Caco-2 (cell line): ENCODE results near the gene FABP2. TPM values are rescaled to one million over a fixed set of nuclear protein-coding genes. Genes with fewer than 3 reads are reported as not detected.

Source experiments
- BruUV-seq: library from RNA; stranded (reverse); fragments of 400-500 nt; replicated peaks from 2 replicates; lab custom pipeline; 2021; lab: Mats Ljungman, UMichigan
- CTCF ChIA-PET: fragments of 300-600 bp; sonication (Branson Sonifier 250); formaldehyde crosslinking; loops from one replicate; lab custom pipeline; 2022; ENCODE audit warnings: antibody characterized with exemption; lab: Charles Lee
- POLR2A ChIA-PET: fragments of 300-600 bp; sonication (Branson Sonifier 250); formaldehyde crosslinking; loops from one replicate; lab custom pipeline; 2022; ENCODE audit warnings: antibody characterized with exemption; lab: Charles Lee
- DNase-seq, 2 experiments: peaks; one replicate each; pipeline versions ENCODE4 v3.0.0 to v3.0.0-alpha.2; 2020 to 2022
- H3K27me3 ChIP-seq: replicated peaks from 2 replicates; pipeline ENCODE4 v1.6.0; 2011; ENCODE audit warnings: low read length; ENCODE audit not compliant: control insufficient read depth, insufficient read depth
- H3K36me3 ChIP-seq: 2 replicates; pipeline ENCODE4 v1.5.1; 2011; ENCODE audit warnings: low read length; ENCODE audit not compliant: control insufficient read depth, insufficient read depth
- H3K4me1 ChIP-seq: fragments of 250-450 bp; sonication (Bioruptor Pico); 2 replicates; pipeline ENCODE4 v1.5.1; 2020; ENCODE audit warnings: mild to moderate bottlenecking
- H3K4me3 ChIP-seq: 2 replicates; pipeline ENCODE4 v1.5.1; 2011; ENCODE audit warnings: low read depth, mild to moderate bottlenecking, control low read depth, low read length
- H3K9me3 ChIP-seq: fragments of 250-450 bp; sonication (Bioruptor Pico); 2 replicates; pipeline ENCODE4 v1.5.1; 2020; ENCODE audit warnings: mild to moderate bottlenecking, moderate library complexity
- H3K27ac Mint-ChIP-seq: one replicate; pipeline ENCODE4 v1.8.0; 2022; ENCODE audit warnings: mixed read lengths; ENCODE audit not compliant: unreplicated experiment
- H3K27me3 Mint-ChIP-seq: one replicate; pipeline ENCODE4 v1.8.0; 2022; ENCODE audit warnings: mixed read lengths; ENCODE audit not compliant: insufficient read depth, unreplicated experiment
- H3K36me3 Mint-ChIP-seq: one replicate; pipeline ENCODE4 v1.8.0; 2022; ENCODE audit warnings: mild to moderate bottlenecking, mixed read lengths; ENCODE audit not compliant: insufficient read depth, unreplicated experiment
- H3K4me1 Mint-ChIP-seq: one replicate; pipeline ENCODE4 v1.8.0; 2022; ENCODE audit warnings: low read depth, mixed read lengths; ENCODE audit not compliant: unreplicated experiment
- H3K4me3 Mint-ChIP-seq: one replicate; pipeline ENCODE4 v1.8.0; 2022; ENCODE audit warnings: mild to moderate bottlenecking, moderate library complexity, mixed read lengths; ENCODE audit not compliant: unreplicated experiment
- H3K9me3 Mint-ChIP-seq: one replicate; pipeline ENCODE4 v1.8.0; 2022; ENCODE audit warnings: mixed read lengths; ENCODE audit not compliant: unreplicated experiment
- intact Hi-C: fragments of 100-400 bp; cut with micrococcal nuclease; formaldehyde crosslinking; loops from one replicate; pipeline ENCODE4 v1.10.0; 2022; ENCODE audit not compliant: unreplicated experiment
- total RNA-seq: library from RNA; stranded (reverse); gene quantifications from 2 replicates; pipeline ENCODE4 v1.2.3, GENCODE V29; 2022
- TF ChIP-seq, protein P1 (sequence below), 2 experiments: fragments of 200-600 bp in 1 of 2; IDR thresholded peaks; 1 replicate in 1 of 2; 2 replicates in 1 of 2; pipeline versions ENCODE4 v1.5.1 to v1.8.0; 2011 to 2022; ENCODE audit warnings: antibody characterized with exemption in 1 of 2, control low read depth in 1 of 2, inconsistent platforms in 1 of 2, low read depth in 1 of 2, low read length in 1 of 2, mild to moderate bottlenecking in 1 of 2, moderate library complexity in 1 of 2; ENCODE audit not compliant: insufficient read depth in 1 of 2, severe bottlenecking in 1 of 2, unreplicated experiment in 1 of 2

The FABP2 gene
- total RNA-seq, 1 experiment from 2014 or later = not detected

DNA sequence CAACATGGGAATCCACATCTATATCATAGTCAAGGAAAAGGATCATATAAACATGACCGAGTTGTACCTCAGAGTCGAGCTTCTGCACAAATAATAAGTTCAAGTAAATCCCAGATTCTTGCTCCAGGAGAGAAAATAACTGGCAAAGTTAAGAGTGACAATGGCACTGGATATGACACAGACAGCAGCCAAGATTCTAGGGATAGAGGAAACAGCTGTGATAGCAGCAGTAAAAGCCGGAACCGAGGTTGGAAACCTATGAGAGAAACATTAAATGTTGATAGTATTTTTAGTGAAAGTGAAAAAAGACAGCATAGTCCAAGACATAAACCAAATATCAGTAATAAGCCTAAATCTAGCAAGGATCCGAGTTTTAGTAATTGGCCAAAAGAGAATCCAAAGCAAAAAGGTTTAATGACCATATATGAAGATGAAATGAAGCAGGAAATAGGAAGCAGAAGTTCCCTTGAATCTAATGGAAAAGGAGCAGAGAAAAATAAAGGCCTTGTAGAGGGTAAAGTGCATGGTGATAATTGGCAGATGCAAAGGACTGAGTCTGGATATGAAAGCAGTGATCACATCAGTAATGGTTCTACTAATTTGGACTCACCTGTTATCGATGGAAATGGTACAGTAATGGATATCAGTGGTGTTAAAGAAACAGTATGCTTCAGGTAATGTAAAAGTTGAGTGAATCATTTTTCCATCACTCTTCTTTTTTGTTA, 50.4 kb downstream of the FABP2 start:
- Mint-ChIP-seq H3K27me3 (no peaks in the 10 kb centered on the region), H3K4me1 (no peaks in the 10 kb centered on the region), H3K27ac (no peak overlapping the region), H3K36me3 (peaks cover 64% of the 10 kb centered on the region), H3K9me3 (no peaks in the 10 kb centered on the region), H3K4me3 (no peak overlapping the region)
- ChIA-PET CTCF (no interaction called here), POLR2A (interaction anchor here (0.6 kb wide), 1 partner anchor 29 kb away, joined by 3 read pairs; no protein-coding TSS in a partner anchor)
- Histone ChIP-seq H3K9me3 (no peaks in the 10 kb centered on the region), H3K4me3 (no peak overlapping the region), H3K36me3 (no peaks in the 10 kb centered on the region), H3K27me3 (no peaks in the 10 kb centered on the region), H3K4me1 (no peaks in the 10 kb centered on the region)
- no peak for DNase-seq
- intact Hi-C loops = no loop called here
- TF ChIP-seq, protein P1, sequence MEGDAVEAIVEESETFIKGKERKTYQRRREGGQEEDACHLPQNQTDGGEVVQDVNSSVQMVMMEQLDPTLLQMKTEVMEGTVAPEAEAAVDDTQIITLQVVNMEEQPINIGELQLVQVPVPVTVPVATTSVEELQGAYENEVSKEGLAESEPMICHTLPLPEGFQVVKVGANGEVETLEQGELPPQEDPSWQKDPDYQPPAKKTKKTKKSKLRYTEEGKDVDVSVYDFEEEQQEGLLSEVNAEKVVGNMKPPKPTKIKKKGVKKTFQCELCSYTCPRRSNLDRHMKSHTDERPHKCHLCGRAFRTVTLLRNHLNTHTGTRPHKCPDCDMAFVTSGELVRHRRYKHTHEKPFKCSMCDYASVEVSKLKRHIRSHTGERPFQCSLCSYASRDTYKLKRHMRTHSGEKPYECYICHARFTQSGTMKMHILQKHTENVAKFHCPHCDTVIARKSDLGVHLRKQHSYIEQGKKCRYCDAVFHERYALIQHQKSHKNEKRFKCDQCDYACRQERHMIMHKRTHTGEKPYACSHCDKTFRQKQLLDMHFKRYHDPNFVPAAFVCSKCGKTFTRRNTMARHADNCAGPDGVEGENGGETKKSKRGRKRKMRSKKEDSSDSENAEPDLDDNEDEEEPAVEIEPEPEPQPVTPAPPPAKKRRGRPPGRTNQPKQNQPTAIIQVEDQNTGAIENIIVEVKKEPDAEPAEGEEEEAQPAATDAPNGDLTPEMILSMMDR (IDR thresholded peaks at IDR 0.05; ENCODE audit: insufficient read depth in 1 of 2, low read depth in 1 of 2, low read length in 1 of 2, severe bottlenecking in 1 of 2, unreplicated experiment in 1 of 2) = no peak
- TSS peak; percentile 42 for BruUV-seq

DNA sequence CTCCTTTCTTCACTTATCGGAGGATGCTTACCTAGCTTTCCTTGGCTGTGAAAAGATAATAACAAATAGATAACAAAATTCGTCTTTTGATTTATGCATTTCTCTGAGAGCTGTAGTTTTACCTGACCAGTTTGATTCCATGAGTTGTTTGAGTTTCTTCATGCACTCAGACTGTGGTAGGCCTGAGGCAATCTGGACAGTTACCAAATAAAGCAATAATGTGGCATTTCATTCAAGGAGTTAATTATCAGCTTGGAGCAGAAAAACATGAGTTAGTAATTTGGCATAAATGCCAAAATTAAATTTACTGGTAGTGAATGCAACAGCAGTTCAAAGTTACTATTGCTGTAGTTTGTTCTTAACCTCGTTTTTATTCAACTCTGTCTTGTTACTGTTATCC, 53.5 kb downstream of the FABP2 start:
- H3K4me1 Mint-ChIP-seq = no peaks in the 10 kb centered on the region
- H3K9me3 Mint-ChIP-seq = no peaks in the 10 kb centered on the region
- H3K4me3 Mint-ChIP-seq = no peak overlapping the region
- H3K27me3 Mint-ChIP-seq = no peaks in the 10 kb centered on the region
- Histone ChIP-seq H3K9me3 (no peaks in the 10 kb centered on the region), H3K27me3 (no peaks in the 10 kb centered on the region), H3K36me3 (no peaks in the 10 kb centered on the region), H3K4me1 (no peaks in the 10 kb centered on the region), H3K4me3 (no peak overlapping the region)
- DNase-seq = no peak
- H3K27ac Mint-ChIP-seq = no peak overlapping the region
- POLR2A ChIA-PET = no interaction called here
- H3K36me3 Mint-ChIP-seq = peaks cover 78% of the 10 kb centered on the region
- BruUV-seq = no TSS peak
- TF ChIP-seq, protein P1 (IDR thresholded peaks at IDR 0.05; ENCODE audit: insufficient read depth in 1 of 2, low read depth in 1 of 2, low read length in 1 of 2, severe bottlenecking in 1 of 2, unreplicated experiment in 1 of 2) = no peak
- CTCF ChIA-PET = no interaction called here
- intact Hi-C loops = no loop called here

Other genes with a start within 250 kb of the FABP2 start
- 0.18 and 0.23 TPM in 2 replicates for gene MYOZ2, start 186.3 kb downstream of the FABP2 start, total RNA-seq
- gene USP53, start 109.4 kb downstream of the FABP2 start, total RNA-seq = 45.3 and 49.3 TPM in 2 replicates